HAP-1 (cell line): ENCODE results near the gene LCNL1.

Experiments used
- DNase-seq, 2 experiments: peaks; one replicate each; pipeline ENCODE4 v3.0.0-alpha.2; 2016 to 2020; ENCODE audit warnings: low spot score in 2 of 2
- H3K27me3 ChIP-seq: fragments of 250-450 bp; sonication (Bioruptor Pico); 2 replicates; pipeline ENCODE4 v1.5.1; 2020; ENCODE audit warnings: low read depth, mild to moderate bottlenecking, moderate library complexity
- H3K36me3 ChIP-seq: fragments of 250-450 bp; sonication (Bioruptor Pico); replicated peaks from 2 replicates; pipeline ENCODE4 v1.5.1; 2020; ENCODE audit warnings: mild to moderate bottlenecking
- H3K4me1 ChIP-seq: fragments of 250-450 bp; sonication (Bioruptor Pico); 2 replicates; pipeline ENCODE4 v1.5.1; 2020; ENCODE audit warnings: mild to moderate bottlenecking
- H3K4me3 ChIP-seq: fragments of 250-450 bp; sonication (Bioruptor Pico); 2 replicates; pipeline ENCODE4 v1.5.1; 2020; ENCODE audit warnings: mild to moderate bottlenecking, moderate library complexity
- H3K9me3 ChIP-seq: fragments of 250-450 bp; sonication (Bioruptor Pico); 2 replicates; pipeline ENCODE4 v1.5.1; 2020; ENCODE audit warnings: mild to moderate bottlenecking, moderate library complexity
- in situ Hi-C: fragments of 300-500 bp; cut with MboI; formaldehyde crosslinking; loops from 3 replicates; pipeline ENCODE4 v1.14.3; 2020; ENCODE audit warnings: low sequenced_read_pairs, inconsistent platforms, mixed read lengths

Gene LCNL1

DNA sequence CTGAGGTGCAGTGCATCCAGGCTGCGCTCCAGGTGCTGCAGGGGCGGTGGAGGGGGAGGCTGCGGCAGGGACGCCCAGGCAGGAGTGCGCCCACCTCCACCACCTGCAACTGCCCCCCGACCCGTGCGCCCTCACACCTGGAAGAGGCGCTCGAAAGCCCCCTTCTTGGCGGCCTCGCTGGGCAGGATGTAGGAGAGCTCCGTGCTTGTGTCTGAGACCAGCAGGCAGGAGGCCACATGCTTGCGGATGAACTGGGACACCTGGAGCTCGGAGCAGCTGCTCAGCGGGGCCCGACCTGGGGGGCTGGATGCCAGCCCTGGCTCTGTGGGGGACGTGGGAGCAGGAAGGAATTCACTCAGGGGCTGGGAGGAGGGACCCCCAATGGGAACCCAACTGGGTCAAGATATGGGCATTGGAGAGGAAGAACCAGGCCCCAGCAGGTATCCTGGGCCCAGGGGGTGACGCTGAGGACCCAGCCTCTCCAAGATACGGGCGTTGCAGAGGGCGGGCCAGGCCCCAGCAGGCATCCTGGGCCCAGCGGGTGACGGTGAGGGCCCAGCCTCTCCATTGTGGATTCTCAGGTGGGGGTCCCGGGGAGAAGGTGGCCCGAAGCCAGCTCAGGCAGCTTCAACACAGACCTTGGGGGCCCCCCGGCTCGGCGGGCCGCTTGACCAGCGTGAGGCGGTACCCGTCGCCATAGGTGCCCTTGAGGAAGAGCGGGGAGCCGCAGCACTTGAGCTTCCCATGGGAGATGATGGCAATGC, 32.2 kb downstream of the LCNL1 start:
- H3K4me1 ChIP-seq: no peaks in the 10 kb centered on the region
- H3K36me3 ChIP-seq: peaks cover 21% of the 10 kb centered on the region
- no peaks in the 10 kb centered on the region for H3K27me3 ChIP-seq
- no peak for DNase-seq
- H3K9me3 ChIP-seq: no peaks in the 10 kb centered on the region
- in situ Hi-C loops: no loop called here
- no peak overlapping the region for H3K4me3 ChIP-seq

DNA sequence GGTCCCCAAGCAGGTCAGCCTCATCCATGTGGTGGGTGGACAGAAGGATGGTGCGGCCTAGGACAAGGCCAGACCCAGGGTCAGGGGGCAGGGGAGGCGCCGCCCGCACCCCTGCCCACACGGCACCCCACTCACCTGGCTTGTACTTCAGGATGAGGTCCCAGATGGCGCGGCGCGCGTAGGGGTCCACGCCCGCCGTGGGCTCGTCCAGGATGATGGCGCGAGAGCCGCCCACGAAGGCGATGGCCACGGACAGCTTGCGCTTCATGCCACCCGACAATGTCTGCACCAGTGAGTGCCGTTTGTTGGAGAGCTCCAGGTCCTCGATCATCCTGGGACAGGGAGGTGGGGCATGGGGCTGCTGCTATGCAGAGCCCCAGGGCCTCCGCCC, 32.7 kb downstream of the LCNL1 start:
- H3K27me3 ChIP-seq: no peaks in the 10 kb centered on the region
- no peak overlapping the region for H3K4me3 ChIP-seq
- peaks cover 21% of the 10 kb centered on the region for H3K36me3 ChIP-seq
- H3K9me3 ChIP-seq: no peaks in the 10 kb centered on the region
- in situ Hi-C loops: no loop called here
- no peaks in the 10 kb centered on the region for H3K4me1 ChIP-seq
- DNase-seq: no peak

DNA sequence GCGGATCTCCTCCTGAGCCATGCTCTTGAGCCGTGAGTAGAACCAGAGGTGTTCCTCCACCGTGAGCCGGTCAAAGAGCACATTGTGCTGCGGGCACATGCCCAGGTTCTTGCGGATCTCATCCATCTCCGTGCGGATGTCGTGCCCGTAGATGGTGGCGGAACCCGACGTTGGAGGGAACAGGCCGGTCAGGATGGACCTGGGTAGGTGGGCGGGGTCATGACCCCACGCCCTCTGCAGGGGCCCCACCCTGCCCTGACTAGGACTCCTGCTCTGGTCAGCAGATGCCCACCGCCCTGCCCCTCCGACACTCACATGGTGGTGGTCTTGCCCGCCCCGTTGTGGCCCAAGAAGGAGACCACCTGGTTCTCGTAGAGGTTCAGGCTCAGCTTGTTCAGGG, 33.2 kb downstream of the LCNL1 start:
- Histone ChIP-seq H3K4me3 (no peak overlapping the region), H3K9me3 (no peaks in the 10 kb centered on the region), H3K4me1 (no peaks in the 10 kb centered on the region), H3K36me3 (peaks cover 21% of the 10 kb centered on the region), H3K27me3 (no peaks in the 10 kb centered on the region)
- in situ Hi-C loops: no loop called here
- DNase-seq: no peak

DNA sequence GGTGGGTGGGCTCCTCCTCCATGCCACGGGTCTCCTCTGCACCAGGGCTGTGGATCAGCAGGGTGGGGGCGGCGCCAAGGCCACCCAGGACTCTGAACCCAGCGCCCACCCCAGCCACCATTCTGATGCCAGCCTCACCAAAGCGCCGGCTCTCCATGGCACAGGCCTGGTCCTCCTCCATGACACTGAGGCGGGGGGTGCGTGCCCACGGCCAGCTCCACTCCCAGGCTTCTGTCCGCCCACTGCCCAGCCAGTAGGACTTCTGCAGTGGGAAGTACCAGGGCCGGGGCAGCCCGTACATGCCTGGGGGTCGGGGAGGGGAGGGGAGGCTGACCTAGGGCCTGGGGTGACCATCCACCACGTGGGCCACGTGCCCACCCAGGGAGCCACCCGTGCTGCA, 33.6 kb downstream of the LCNL1 start:
- H3K4me3 ChIP-seq: no peak overlapping the region
- in situ Hi-C loops: no loop called here
- no peaks in the 10 kb centered on the region for H3K4me1 ChIP-seq
- H3K27me3 ChIP-seq: no peaks in the 10 kb centered on the region
- H3K9me3 ChIP-seq: no peaks in the 10 kb centered on the region
- peaks cover 21% of the 10 kb centered on the region for H3K36me3 ChIP-seq
- DNase-seq: no peak

DNA sequence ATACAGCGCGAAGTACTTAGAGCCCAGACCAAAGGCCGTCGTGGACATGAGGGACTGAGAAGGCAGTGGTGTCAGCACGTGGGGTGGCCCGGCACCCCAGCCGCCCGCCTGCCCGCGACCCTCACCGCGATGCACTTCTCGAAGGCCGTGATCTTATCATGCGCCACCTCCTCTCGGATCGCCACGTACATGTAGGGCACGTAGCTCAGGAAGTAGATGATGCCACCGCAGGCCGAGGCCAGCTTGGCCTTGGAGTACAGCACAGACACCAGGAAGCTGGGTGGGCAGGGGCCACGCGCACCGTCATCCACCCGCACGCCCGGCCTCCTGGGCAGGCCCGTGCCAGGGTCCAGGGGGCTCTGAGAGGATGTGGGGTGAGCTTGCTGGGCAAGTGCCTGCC, 34.3 kb downstream of the LCNL1 start:
- Histone ChIP-seq H3K4me1 (no peaks in the 10 kb centered on the region), H3K9me3 (no peaks in the 10 kb centered on the region), H3K27me3 (no peaks in the 10 kb centered on the region), H3K4me3 (no peak overlapping the region), H3K36me3 (peaks cover 21% of the 10 kb centered on the region)
- in situ Hi-C loops: no loop called here
- DNase-seq: no peak

DNA sequence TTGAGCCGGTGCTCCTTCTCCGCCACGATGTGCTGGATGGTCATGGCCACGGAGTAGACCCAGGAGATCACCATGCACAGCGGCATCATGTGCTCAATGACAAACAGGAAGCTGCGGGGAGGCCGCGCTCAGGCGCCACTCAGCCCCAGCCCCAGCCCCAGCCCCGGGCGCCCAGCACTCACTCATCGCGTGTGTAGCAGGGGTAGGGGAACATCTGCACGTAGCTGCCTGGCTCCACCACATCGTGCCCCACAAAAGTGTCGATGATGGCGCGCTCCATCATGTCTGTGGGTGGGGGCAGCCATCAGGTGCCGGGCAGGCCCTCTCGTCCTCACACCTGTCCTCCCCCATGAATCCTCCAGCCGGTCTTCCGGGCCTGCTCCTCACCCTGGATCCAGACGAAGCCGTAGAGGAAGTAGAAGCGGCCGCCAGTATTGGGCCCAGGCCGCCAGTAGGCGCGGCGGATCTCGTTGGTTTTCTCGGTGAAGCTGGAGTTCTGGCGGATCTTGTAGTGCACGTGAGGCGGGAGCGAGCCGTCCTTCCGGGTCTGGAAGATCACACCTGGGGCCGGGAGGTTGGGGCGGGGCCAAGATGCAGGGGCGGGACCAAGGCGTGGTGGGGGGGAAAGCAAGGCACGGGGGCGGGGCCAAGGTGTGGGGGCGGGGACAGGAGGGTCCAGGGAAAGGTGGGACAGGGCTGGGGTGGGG, 35.2 kb downstream of the LCNL1 start:
- in situ Hi-C loops: no loop called here
- H3K36me3 ChIP-seq: peaks cover 26% of the 10 kb centered on the region
- no peak for DNase-seq
- H3K4me3 ChIP-seq: no peak overlapping the region
- H3K27me3 ChIP-seq: no peaks in the 10 kb centered on the region
- H3K9me3 ChIP-seq: no peaks in the 10 kb centered on the region
- H3K4me1 ChIP-seq: no peaks in the 10 kb centered on the region

DNA sequence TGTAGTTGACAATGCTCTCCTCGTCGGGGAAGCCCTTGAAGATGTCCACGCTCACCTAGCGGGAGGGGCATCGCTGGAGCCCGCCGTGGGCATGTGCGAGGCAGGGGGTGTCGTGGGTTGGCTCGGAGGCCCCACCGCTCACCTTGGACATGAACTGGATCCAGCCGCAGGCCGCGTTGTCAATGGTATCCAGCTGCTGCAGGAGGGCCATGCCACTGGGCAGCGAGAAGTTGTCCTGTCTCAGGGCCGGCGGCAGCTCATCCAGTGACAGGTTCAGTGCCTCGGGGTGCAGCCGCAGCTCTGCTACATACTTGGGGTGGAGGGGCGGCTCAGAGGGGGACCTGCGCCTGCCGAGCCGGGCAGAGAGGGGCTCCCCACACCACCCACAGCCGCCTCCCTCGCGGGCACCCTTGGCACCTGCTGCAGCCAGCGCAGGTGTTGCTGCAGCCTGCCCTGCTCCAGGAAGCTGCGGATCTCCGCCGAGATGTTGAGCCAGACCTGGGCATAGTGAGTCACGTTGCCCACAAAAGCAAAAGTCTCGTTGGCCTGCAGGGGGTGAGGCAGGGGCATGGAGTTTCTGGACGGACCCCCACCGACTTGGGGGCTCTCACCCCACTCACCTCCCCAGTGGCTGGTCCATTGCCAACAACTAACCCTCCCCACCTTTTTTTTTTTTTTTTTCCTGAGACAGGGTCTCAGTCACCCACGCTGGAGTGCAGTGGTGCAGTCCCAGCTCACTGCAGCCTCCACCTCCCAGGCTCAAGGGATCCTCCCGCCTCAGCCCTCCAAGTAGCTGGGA, 36.2 kb downstream of the LCNL1 start:
- no peaks in the 10 kb centered on the region for H3K27me3 ChIP-seq
- no peak overlapping the region for H3K4me3 ChIP-seq
- peaks cover 26% of the 10 kb centered on the region for H3K36me3 ChIP-seq
- no peak for DNase-seq
- H3K9me3 ChIP-seq: no peaks in the 10 kb centered on the region
- in situ Hi-C loops: no loop called here
- no peaks in the 10 kb centered on the region for H3K4me1 ChIP-seq

DNA sequence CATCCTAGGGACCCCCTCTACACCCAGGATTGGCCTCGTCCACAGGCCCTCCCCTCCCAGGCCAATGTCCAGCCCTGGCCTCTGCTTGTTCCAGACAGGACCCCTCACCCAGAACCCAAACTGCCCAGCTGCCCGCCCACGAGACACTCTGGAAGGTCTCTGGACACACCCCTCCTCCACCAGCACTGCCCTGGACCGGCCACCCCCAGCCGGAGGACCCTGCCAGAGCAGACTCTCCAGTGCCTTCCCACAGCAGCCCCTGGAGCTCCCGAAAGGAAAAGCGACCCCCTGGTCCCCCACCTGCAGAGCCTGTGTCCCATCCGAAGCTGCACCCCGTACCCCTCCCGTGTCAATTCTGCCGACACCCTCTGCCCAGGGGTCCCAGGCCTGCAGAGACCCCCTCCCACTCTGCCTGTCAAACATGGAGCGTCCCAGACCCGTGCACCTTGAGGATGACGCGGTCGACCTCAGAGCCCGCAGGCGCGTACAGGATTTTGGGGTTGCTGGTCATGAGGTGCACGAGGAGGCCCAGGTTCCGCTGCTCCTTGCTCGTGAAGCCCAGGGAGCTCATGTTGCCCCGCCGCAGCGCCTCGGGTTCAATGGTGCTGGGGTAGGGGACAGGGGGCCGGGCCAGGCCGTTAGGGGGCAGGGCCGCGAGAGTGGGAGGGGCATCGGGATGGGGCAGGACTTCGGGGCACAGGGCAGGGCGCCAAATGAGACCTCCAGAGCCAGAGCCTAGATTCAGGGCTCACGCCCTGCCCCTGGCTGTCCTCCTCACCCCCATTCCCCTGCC, 37.3 kb downstream of the LCNL1 start:
- in situ Hi-C loops: no loop called here
- Histone ChIP-seq H3K27me3 (no peaks in the 10 kb centered on the region), H3K4me3 (no peak overlapping the region), H3K4me1 (no peaks in the 10 kb centered on the region), H3K36me3 (peaks cover 23% of the 10 kb centered on the region), H3K9me3 (no peaks in the 10 kb centered on the region)
- no peak for DNase-seq

DNA sequence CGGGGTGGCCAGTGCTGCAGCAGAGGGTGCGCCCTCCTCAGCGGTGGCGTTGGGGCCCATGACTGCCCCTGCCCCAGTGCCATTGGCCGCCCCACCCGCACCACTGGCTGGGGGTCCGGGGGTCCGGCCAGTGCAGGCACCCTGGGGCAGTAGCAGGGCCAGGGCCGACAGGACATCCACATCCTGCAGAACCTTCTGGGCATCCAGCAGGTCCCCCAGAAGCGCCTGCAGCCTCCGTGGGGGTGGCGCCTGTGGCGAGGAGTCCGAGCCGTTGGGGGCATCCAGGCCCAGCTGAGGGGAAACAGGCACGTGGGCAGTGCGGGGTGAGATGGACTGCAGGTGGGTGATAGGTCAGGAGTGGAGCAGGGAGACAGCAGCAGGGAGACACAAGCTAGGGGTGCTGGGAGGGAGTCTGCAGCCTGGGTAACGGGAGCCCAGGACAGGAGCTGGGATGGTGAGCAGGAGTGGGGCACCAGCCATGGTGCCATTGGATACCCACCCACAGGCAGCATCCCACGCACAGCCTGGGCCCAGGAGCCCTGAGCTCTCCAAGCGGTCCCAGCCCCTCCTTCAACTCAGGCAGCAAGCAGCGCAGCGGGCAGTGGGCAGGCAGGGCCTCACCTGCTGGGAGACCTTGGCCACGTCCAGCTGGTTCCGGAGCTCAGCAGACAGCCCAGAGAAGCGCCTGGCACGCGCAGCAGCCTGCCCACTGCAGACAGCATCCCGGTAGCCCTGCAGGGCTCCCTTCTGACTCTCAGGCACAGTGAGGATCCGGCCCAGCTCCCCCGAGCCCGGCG, 38.2 kb downstream of the LCNL1 start:
- Histone ChIP-seq H3K27me3 (no peaks in the 10 kb centered on the region), H3K36me3 (peaks cover 18% of the 10 kb centered on the region), H3K9me3 (no peaks in the 10 kb centered on the region), H3K4me3 (no peak overlapping the region), H3K4me1 (no peaks in the 10 kb centered on the region)
- no peak for DNase-seq
- in situ Hi-C loops: no loop called here

DNA sequence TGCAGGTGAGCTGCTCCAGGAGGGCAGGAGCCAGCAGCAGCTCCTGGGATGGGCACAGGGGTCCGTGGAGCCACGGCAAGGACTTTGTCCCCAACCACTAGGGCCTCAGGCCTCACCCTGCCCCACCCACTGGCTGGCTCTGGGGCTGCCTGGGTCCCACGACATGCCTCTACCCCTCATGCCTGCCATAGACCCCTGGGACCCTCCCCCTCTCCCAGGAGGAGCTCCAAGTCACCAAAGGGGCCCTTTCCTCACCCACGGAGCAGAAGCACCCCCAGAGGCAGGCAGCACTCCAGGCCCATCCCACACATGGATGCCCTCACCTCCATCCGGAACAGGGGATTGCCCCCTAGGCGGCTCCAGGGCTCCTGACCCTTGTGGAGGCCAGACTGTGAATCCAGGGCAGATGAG, 38.8 kb downstream of the LCNL1 start:
- Histone ChIP-seq H3K36me3 (peaks cover 12% of the 10 kb centered on the region), H3K4me3 (no peak overlapping the region), H3K27me3 (no peaks in the 10 kb centered on the region), H3K9me3 (no peaks in the 10 kb centered on the region), H3K4me1 (no peaks in the 10 kb centered on the region)
- in situ Hi-C loops: no loop called here
- DNase-seq: no peak

DNA sequence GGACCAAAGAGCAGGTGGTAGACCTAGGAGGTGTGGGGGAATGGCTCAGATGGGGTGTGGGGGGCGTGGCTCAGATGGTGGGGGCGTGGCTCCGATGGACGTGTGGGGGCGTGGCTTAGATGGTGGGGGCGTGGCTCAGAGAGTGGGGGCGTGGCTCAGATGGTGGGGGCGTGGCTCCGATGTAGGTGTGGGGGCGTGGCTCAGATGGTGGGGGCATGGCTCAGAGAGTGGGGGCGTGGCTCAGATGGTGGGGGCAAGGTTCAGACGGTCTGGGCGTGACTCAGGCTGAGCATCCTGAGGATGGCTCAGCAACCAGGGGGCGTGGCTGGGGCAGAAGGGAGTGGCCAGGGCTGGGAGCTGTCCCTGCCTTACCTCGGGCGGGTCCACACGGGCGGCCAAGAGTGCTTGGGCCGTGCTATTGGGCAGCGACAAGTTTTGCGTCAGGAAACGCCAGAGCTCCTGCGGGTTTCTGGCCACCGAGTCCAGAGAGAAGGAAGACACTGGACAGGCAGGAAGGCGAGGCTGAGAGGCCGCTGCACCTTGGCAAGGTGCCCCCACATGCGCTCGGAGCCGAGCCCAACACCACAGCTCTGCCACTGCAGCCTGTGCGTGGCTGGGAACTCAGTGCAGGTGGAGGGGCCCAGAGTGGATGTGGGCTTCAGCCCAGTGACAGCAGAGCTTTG, 39.3 kb downstream of the LCNL1 start:
- DNase-seq: peak; percentile 30 to 91
- in situ Hi-C loops: no loop called here
- Histone ChIP-seq H3K4me1 (no peaks in the 10 kb centered on the region), H3K9me3 (no peaks in the 10 kb centered on the region), H3K27me3 (no peaks in the 10 kb centered on the region), H3K4me3 (no peak overlapping the region), H3K36me3 (peaks cover 6% of the 10 kb centered on the region)

DNA sequence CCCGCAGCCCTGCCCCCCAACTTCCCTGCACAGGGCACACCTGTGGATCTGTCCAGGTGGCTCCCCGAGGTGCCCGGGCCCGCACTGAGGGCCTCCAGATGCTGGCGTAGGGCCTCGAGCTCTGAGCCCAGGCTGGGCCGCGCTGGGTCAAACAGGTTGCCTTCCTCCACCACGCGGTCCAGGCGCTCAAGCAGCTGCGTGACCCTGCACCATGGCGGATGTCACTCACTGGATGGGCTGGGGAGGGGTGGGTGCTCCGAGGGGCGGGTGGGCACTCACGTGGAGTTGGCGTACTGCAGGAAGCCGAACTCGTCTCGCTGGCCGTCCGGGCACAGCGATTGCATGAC, 39.8 kb downstream of the LCNL1 start:
- DNase-seq: no peak
- H3K27me3 ChIP-seq: no peaks in the 10 kb centered on the region
- in situ Hi-C loops: no loop called here
- peaks cover 4% of the 10 kb centered on the region; the same call in 1 of the 2 replicates for H3K36me3 ChIP-seq
- no peaks in the 10 kb centered on the region for H3K4me1 ChIP-seq
- no peaks in the 10 kb centered on the region for H3K9me3 ChIP-seq
- no peak overlapping the region for H3K4me3 ChIP-seq
